Measurements from ENCODE around the gene ZNF613. TPM values are rescaled to one million over a fixed set of nuclear protein-coding genes. Genes with fewer than 3 reads are reported as not detected.
A peak's percentile ranks its signal among the peaks of the same experiment; 100 is the strongest.
"Not testable (repeated sequence)": the region's sequence is repeated elsewhere in the genome, so short reads cannot be mapped to it uniquely, and the experiment has no call there.

Gene ZNF613
- 5.1 TPM for polyA plus RNA-seq (2013, experiment 1 of 2; ENCODE audit: insufficient read length)
- 3.8 TPM for polyA plus RNA-seq (2013, experiment 2 of 2; ENCODE audit: insufficient read length)

DNA sequence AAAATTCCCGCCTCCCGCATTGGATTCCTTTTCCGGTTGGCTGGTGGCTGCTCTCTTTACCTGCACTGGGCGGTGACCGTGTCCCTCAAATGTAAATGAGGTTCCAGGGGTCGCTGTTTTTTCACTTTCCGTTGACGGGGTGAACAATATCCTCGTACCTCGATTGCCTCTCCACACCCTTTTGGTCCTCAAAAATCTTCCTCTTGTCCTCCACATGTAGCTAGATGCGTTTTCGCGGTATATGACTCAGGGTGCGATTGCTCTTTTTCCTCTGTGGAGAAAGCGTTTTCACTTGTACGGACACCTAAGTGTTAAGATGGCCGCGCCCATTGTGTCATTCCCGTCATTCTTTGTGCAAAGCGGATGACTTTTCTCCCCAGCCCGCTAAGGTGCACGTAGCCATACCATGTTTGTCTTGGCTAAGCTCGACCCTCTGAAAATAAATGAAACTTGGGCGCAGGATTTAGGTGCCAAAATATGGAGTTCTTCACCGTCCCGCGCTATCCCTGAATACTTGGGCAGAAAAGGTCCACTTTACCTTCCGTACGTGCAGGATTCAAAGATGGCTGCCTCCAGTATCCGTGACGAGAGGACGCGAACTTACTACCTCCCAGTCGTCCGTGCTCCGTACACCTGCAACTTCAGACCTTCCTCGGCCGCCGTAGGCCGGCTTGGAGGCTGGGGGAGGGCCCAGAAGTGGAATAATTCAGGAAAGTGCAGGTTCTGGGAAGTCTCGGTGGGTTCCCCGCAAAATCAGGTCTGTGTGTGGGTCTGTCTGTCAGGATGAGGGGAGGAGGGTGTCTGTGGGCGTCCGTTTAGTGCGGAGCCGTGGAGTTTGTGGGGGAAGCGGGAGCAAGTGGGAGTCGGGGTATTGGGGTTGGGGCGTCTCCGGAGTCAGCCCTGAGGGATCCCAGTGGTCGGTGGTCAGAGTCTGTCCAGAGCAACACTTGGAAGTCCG lies at the start of gene ZNF613:
TSS of gene ZNF613 (plus strand) at position 689 of the 958 bp plus-strand sequence. CDS start 8,749 bp downstream, outside the sequence.
- peak; percentile 92 for DNase-seq

DNA sequence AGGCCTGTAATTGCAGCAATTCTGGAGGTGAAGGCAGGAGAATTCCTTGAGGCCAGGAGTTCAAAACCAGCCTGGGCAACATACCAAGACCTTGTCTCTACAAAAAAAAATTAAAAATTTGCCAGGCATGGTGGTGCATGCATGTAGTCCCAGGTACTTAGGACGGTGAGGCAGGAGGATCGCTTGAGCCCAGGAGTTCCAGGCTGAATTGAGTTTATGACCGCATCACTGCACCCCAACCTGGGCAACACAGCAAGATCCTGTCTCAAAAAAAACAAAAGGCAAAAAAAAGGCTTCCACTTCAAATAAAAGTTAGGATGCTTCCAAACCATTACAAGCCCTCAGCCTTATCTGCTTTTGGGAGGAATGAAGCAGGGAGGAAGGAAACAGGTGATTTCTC lies 44.8 kb upstream of the ZNF613 start:
- no peak for DNase-seq

DNA sequence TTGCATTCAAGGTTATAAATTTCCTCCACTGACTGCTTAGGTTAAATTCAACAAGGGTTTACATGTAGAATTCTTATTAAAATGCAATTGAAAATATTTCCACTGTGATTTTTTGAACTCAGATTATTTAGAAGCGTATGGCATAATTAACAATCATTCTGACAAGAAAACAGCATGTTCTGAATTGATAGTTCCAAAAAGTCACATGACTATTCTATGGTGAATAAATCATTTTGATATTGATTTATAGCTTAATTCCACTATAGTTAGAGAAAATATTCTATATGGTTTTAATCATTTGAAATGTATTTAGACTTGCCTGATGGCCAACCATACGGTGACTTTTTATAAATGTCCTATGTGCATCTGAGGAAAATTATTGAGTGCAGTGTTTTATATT lies 42.6 kb upstream of the ZNF613 start:
- no peak for DNase-seq

DNA sequence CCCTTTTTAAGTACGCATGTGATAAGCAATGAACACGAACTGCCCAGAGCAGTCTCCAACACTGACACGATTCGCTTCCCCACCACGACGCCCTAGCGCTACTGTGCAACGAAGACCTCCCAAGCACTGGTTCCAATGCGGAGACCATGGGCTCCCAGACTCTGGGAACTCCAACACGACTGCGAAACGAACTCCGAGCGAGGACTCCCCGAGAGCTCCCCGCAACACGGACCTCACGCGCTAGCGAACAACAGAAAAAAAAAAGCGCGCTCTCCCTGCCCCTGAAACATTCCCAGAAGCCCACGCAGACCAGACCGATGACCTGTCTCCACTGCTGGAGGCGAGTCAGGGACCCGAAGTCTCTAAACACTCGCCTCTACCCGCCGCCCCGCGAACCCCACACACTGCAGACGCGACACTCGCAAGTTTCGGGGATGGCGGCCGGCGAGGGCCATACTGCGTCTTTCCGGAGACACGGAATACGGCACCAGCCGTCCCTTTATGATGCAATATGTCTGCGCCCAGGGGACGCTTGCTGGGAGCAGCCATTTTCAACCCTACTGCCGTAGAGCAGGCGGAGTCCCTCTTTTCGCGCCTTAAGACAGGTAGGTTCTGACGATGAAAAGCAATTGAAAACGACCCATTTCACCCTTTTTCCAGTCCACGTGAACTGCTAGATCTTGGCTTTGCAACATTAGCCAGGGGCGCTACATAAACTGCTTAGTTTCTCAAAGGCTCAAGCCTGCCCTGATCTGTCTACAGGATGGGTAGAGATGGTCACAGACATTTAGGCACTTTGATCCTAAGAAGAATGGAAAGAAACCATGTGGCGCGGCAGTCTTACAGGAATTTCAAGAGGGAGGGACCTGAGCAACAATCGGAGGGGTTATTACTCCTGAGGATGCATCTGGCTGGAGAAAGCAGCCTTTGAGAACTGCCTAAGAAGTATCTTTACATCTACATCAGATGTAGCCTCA lies 39.5 kb upstream of the ZNF613 start, which contains the start of gene ZNF577:
TSS of gene ZNF577 (minus strand) at position 430 of the 977 bp plus-strand sequence. CDS start 7,569 bp downstream, outside the sequence.
- DNase-seq = peak; percentile 95

DNA sequence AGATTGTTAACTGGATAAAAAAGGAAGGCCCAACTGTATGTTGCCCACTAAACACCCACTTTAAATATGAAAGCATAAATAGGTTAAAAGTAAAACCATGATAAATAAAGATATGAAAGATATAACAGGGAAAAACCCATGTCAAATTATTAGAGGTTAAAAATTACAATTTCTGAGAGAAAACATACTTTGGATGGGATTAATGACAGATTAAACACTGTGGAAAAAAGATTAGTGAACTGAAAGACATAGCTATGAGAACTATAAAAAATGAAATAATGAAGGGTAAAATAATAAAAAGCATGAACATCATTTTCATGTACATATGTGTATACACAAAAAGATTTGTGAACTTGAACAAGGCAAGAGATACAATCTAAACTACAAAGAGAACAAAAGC lies 37.3 kb upstream of the ZNF613 start:
- DNase-seq = no peak

DNA sequence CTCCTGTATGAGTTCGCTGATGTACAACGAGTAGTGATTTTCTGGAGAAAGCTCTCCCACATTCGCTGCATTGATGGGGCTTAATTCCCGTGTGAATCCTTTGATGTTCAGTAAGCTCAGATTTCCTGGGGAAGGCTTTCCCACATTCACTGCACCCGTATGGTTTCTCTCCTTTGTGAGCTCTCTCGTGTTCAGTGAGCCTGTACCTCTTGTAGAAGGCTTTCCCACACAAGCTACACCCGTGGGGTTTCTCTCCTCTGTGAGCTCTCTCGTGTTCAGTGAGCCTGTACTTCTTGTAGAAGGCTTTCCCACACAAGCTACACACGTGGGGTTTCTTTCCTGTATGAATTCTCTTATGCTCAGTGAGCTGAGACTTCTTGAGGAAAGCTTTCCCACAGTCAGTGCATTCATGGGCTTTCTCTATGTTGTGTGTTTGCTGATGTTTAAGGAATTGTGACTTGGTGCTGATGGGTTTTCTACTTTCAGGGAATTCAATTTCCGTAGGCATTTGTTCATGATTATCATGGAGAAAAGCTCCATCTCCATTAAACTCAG lies 36.0 kb upstream of the ZNF613 start:
- DNase-seq = peak; percentile 2

DNA sequence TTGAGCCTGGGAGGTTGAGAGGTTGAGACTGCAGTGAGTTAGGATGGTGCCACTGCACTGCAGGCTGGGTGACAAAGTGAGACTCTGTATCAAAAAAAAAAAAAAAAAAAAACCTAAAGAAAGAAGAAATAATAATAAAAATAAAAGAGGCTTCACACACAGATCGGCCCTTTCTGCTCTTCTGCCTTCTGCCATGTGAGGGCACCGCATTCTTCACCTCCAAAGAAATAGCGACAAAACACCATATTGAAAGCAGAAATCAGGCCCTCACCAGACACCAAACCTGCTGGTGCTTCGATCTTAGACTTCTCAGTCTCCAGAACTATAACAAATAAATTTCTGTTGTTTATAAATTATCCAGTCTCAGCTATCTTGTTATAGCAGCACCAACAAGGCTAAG lies 25.4 kb upstream of the ZNF613 start:
- no peak for DNase-seq

DNA sequence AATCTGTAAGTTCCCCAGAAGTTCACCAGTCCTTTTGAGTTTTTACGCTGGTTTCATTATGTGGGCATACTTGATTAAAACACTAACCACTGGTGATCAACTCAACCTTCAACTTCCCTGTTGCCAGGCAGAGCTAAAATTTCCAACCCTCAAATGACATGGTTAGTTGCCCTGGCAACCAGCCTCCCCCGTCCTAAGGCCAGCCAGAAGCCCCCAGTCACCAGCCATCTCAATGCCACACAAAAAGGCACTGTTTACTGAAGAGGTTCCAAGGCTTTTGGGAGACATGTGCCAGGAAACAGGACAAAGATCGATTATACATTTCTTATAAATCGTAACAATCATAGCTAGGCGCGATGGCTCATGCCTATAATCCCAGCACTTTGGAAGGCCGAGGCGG lies 24.1 kb upstream of the ZNF613 start:
- no peak for DNase-seq

DNA sequence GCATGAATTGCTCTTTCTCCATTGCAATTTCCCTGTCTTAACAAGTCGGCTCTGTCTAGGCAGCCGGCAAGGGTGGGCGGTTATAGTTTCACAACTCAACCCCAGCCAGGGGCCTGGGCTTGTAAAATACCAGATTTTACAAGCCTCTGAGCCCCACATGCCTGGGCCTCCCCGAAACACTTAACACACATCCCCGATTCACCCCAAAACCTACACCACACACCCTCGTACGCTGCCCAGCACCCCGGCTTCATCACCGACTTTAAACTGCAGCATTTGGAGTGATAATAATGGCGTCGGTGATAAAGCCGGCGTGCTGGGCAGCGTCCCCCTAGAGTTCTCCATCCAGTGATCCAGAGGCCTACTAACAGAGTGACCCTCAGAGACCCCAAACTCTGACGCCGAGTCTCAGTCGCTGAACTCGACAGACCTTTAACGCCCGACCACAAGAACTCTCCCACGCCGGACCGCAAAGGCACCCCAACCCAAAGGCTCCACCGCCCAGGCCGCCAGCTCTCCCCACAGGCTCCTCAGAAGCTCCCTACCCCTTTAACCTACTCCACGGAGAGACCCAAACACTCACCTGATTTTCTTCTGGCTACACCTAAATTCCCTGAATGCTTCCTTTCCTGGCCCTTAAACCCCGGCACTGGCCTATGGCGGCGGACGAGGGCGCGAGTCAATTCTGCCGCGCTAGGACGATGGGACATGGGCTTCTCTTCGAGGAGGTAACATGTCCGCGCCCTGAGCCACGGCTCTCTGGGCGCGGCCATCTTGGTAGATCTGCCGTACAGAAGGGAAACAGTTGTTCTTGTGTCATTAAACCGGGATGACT lies 22.7 kb upstream of the ZNF613 start, which contains the start of gene ZNF649:
TSS of gene ZNF649 (minus strand) at position 687 of the 835 bp plus-strand sequence. CDS start 4,910 bp downstream, outside the sequence.
- peak; percentile 86 for DNase-seq

DNA sequence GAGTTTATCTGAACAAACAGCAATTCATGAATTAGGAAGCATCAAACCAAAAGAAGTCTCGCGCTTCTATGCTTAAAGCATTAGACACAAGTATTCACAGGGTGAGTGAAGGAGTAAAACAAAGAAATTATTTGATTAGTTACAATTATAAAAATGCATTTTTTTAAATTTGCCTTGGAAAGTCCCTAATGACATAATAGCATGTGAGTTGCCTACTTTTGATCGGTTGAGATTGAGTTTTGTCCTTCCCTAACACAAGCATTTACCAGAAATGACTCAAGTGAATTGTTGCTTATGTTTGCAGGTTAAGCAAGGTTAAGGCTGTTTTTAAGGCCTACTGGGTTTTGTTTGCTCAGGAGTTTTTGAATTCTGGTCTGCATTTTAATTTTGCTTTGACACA lies 22.1 kb upstream of the ZNF613 start:
- no peak for DNase-seq

DNA sequence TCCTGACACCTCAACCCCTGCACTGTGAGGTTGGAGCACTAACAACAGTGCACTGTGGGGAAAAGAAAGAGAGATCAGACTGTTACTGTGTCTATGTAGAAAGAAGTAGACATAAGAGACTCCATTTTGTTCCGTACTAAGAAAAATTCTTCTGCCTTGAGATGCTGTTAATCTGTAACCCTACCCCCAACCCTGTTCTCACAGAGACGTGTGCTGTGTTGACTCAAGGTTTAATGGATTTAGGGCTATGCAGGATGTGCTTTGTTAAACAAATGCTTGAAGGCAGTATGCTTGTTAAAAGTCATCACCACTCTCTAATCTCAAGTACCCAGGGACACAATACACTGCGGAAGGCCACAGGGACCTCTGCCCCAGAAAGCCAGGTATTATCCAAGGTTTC lies 21.6 kb upstream of the ZNF613 start:
- not testable (repeated sequence) for DNase-seq

DNA sequence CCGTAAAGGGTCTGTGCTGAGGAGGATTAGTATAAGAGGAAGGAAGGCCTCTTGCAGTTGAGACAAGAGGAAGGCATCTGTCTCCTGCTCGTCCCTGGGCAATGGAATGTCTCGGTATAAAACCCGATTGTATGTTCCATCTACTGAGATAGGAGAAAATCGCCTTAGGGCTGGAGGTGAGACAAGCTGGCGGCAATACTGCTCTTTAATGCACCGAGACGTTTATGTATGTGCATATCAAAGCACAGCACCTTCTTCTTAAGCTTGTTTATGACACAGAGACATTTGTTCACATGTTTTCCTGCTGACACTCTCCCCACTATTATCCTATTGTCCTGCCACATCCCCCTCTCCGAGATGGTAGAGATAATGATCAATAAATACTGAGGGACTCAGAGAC lies 21.2 kb upstream of the ZNF613 start:
- not testable (repeated sequence) for DNase-seq

DNA sequence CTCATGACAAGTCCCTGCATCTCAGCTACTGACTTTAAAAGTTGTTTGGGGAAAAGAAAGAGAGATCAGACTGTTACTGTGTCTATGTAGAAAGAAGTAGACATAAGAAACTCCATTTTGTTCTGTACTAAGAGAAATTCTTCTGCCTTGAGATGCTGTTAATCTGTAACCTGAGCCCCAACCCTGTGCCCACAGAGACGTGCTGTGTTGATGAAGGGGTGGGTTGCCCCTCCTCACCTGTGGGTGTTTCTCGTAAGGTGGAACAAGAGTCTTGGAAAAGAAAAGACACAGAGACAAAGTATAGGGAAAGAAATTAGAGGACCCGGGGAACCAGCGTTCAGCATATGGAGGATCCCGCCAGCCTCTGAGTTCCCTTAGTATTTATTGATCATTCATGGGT lies 19.3 kb upstream of the ZNF613 start:
- not testable (repeated sequence) for DNase-seq

DNA sequence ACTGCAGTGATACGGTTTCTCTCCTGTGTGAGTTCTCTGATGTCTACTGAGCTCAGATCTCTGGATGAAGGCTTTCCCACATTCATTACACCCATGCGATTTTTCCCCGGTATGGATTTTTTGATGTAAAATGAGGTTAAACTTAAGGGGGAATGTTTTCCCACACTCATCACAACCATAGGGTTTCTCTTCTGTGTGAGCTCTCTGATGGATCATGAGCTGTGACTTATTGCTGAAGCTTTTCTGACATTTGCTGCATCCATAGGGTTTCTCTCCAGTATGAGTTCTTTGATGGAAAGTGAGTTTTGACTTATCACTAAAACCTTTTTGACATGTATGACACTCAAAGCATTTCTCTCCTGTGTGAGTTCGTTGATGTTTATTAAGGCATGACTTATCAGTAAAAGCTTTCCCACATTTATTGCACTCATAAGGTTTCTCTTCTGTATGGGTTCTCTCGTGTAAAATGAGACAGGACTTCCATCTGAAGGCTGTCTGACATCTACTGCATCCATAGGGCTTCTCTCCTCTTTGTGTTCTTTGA lies 11.9 kb upstream of the ZNF613 start:
- no peak for DNase-seq

DNA sequence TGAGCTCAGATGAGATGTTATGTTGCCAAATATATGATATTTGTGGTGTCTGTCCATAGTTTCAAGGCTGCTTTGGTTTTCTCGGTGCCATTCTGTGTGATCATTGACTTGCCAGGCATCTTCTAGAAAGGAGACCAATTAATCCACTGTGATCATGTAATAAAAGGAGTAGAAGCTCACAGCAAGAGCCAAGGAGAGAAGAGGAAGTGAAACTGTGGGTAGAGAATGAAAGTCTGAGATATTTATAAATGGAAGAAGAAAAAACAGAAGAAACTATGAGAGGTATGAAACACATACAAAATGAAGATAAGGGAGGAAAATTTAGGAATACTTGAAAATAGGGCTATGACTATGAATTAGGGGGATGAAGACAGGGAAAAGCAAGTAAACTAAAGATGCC lies 11.1 kb upstream of the ZNF613 start:
- no peak for DNase-seq

DNA sequence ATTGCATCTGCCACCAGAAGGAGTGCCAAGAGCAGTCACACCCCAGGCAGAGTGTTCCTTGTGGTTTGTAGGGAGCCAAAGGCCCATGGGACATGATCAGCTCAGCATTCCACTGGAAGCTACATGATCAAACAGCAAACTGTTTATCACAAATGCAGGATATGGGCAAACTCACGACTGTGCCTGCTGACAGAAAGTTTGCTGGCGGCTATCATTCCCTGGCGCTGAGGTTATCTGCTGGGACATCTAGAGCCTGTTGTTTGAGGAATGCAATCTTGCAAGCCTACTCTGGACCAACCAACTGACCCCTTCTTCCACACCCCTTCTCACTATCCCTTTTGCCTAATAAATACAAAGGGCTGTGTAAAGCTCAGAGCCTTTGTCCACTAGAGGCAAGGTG lies 7.7 kb upstream of the ZNF613 start:
- no peak for DNase-seq

DNA sequence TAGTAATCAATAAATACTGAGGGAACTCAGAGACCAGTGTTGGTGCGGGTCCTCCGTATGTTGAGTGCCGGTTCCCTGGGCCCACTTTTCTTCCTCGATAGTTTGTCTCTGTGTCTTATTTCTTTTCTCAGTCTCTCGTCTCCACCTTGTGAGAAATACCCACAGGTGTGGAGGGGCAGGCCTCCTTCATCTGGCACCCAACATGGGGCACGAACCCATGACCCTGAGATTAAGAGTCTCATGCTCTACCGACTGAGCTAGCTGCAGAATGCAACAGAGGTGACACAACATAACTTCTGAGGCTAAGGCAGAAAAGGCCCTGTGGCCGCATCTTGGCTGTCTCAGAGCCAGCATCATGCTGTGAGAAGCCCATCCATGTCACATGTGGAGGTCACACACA lies 5.3 kb upstream of the ZNF613 start:
- no peak for DNase-seq

DNA sequence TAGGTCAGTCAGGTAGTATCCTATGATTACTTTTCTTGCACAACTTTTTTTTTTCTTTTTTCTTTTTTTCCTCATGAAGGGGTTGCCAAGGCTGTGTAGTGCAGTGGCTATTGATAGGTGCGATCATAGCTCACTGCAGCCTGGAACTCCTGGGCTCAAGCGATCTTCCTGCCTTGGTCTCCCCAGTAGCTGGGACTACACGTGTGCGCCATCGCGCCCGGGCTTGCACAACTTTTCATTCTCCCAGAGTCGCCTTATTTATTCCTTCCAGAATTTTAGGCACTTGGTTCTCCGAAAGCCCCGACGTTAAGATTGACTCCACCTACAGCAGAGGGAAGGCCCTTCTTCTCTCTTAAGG lies 867 bp upstream of the ZNF613 start:
- DNase-seq = no peak

DNA sequence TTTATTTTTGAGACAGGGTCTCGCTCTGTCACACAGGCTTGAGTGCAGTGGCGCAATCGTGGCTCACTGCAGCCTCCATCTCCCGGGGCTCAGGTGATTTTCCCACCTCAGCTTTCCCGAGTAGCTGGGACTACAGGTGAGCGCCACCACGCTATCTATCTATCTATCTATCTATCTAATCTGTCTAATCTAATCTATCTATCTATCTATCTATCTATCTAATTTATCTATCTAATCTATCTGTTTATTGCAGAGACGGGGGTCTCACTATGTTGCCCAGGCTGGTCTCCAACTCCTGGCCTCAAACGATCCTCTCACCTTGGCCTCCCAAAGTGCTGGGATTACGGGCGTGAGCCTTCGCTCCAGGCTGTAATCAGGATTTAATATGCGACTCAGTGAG lies 587 bp downstream of the ZNF613 start:
- no peak for DNase-seq

DNA sequence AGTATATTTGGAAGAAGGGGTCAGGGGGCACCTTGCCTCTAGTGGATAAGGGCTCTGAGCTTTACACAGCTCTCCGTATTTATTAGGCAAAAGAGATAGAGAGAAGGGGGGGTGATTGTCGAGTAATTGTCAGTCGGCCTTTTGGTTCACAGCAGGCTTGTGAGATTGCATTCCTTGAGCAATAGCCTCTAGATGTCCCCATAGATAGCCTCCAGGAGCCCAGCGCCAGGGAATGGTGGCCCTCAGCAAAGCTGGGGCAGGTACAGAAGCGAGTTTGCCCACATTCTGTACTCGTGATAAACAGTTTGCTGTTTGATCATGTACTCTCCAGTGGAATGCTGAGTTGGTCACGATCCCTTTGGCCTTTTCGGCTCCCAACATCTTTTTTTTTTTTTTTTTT lies 4.6 kb downstream of the ZNF613 start:
- DNase-seq = no peak

DNA sequence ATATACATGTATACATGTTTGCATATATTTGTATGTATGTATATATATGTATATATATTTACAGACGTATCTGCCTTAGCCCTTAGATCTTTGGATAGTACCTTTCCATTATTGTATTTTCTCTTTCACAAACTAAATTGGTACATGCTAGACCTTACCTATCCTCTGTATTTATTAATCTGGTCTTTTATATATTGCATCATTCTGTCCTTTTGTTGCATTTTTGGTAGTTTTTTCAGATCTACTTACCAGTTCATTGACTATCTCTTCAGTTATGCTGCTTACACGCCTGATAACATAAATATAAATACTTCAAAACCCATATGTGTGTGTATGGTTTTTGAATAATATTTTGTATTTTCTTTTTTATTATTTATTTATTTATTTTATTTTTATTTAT lies 11.7 kb downstream of the ZNF613 start:
- DNase-seq = no peak

All from fibroblast of skin of abdomen (primary cell).